GM23338 (cell line): ENCODE data around the gene GLDC. TPM values are rescaled to one million over a fixed set of nuclear protein-coding genes. Genes with fewer than 3 reads are reported as not detected.
"Not testable (repeated sequence)": the region's sequence is repeated elsewhere in the genome, so short reads cannot be mapped to it uniquely, and the experiment has no call there.

Source experiments
- ATAC-seq: fragments of 200-7000 bp; cut with Tn5 transposase; 3 replicates; pipeline ENCODE4 v1.9.1; 2020
- DNase-seq: peaks from one replicate; pipeline ENCODE4 v3.0.0-alpha.2; 2015; ENCODE audit warnings: low spot score
- H2AFZ ChIP-seq: fragments of 200-600 bp; sonication (generic); 2 replicates; pipeline ENCODE4 v1.8.0; 2016; ENCODE audit warnings: antibody characterized with exemption, mild to moderate bottlenecking, moderate library complexity
- H3F3A ChIP-seq: fragments of 200-600 bp; sonication (generic); replicated peaks from 2 replicates; pipeline ENCODE4 v1.8.0; 2017; ENCODE audit warnings: antibody characterized with exemption, mixed run types, low read depth
- H3K27ac ChIP-seq: fragments of 200-600 bp; sonication (generic); 2 replicates; pipeline ENCODE4 v1.6.1; 2016; ENCODE audit warnings: low read depth
- H3K27me3 ChIP-seq: fragments of 200-600 bp; sonication (generic); 2 replicates; pipeline ENCODE4 v1.8.0; 2016; ENCODE audit warnings: mild to moderate bottlenecking, mixed run types, moderate library complexity; ENCODE audit not compliant: insufficient read depth
- H3K36me3 ChIP-seq: fragments of 200-600 bp; sonication (generic); 2 replicates; pipeline ENCODE4 v1.8.0; 2016; ENCODE audit warnings: mild to moderate bottlenecking; ENCODE audit not compliant: insufficient read depth
- H3K4me1 ChIP-seq: fragments of 200-600 bp; sonication (generic); 2 replicates; pipeline ENCODE4 v1.8.0; 2016; ENCODE audit warnings: mild to moderate bottlenecking, moderate library complexity; ENCODE audit not compliant: insufficient read depth
- H3K4me2 ChIP-seq: fragments of 200-600 bp; sonication (generic); 2 replicates; pipeline ENCODE4 v1.7.1; 2017; ENCODE audit warnings: mixed run types
- H3K4me3 ChIP-seq: fragments of 200-600 bp; sonication (generic); 2 replicates; pipeline ENCODE4 v1.6.1; 2016; ENCODE audit warnings: mixed run types
- H3K79me2 ChIP-seq: fragments of 200-600 bp; sonication (generic); replicated peaks from 2 replicates; pipeline ENCODE4 v1.8.0; 2017; ENCODE audit warnings: mild to moderate bottlenecking; ENCODE audit not compliant: insufficient read depth
- H3K9me2 ChIP-seq: fragments of 200-600 bp; sonication (generic); 2 replicates; pipeline ENCODE4 v1.8.0; 2017; ENCODE audit not compliant: insufficient read depth
- H4K20me1 ChIP-seq: fragments of 200-600 bp; sonication (generic); replicated peaks from 2 replicates; pipeline ENCODE4 v1.8.0; 2017; ENCODE audit warnings: mild to moderate bottlenecking; ENCODE audit not compliant: insufficient read depth
- H3K27ac Mint-ChIP-seq: 2 replicates; pipeline ENCODE4 v1.8.0; 2020; ENCODE audit warnings: inconsistent platforms, mild to moderate bottlenecking, moderate library complexity, mixed read lengths
- H3K27me3 Mint-ChIP-seq: 3 replicates; pipeline ENCODE4 v1.8.0; 2022; ENCODE audit warnings: low read depth, mild to moderate bottlenecking, moderate library complexity, mixed read lengths, inconsistent platforms; ENCODE audit not compliant: insufficient read depth, poor library complexity
- H3K36me3 Mint-ChIP-seq: 3 replicates; pipeline ENCODE4 v1.8.0; 2021; ENCODE audit warnings: low read depth, mild to moderate bottlenecking, inconsistent platforms, moderate library complexity, mixed read lengths
- H3K4me1 Mint-ChIP-seq: 3 replicates; pipeline ENCODE4 v1.8.0; 2020; ENCODE audit warnings: mild to moderate bottlenecking, inconsistent platforms, mixed read lengths
- H3K4me3 Mint-ChIP-seq: 3 replicates; pipeline ENCODE4 v1.8.0; 2021; ENCODE audit warnings: moderate library complexity, mild to moderate bottlenecking, inconsistent platforms, mixed read lengths
- H3K9me3 Mint-ChIP-seq: 3 replicates; pipeline ENCODE4 v1.8.0; 2020; ENCODE audit warnings: moderate library complexity, mild to moderate bottlenecking, inconsistent platforms, mixed read lengths
- POLR2AphosphoS5 ChIP-seq: IDR thresholded peaks from 2 replicates; pipeline ENCODE4 v1.6.1; 2016; ENCODE audit warnings: antibody characterized with exemption, low read depth
- STAT1 ChIP-seq: IDR thresholded peaks from one replicate; pipeline ENCODE4 v1.6.1; 2016; ENCODE audit warnings: antibody characterized with exemption; ENCODE audit not compliant: unreplicated experiment
- ZNF462 ChIP-seq: fragments of 250-450 bp; sonication (Bioruptor Pico); IDR thresholded peaks from 2 replicates; pipeline ENCODE4 v1.5.0; 2020; ENCODE audit warnings: mild to moderate bottlenecking, moderate library complexity
- polyA plus RNA-seq: library from polyadenylated mRNA; unstranded; fragments of >200 nt; fragmentation: Nextera tagmentation; extraction: Ambion mirVana; gene quantifications from 2 replicates; pipeline ENCODE4 v1.2.1, GENCODE V29; 2016
- total RNA-seq: library from RNA; depleted of rRNA; stranded (reverse); fragments of >200 nt; shearing (Covaris generic); gene quantifications from 2 replicates; pipeline ENCODE4 v1.2.3, GENCODE V29; 2014

Gene GLDC
- total and polyA plus RNA-seq, 2 experiments from 2014 or later: 63.5 to 139 TPM

GRCh38 chr9:6625363-6625762, 20.2 kb downstream of the GLDC start (continued):
- no peak for TF ChIP-seq ZNF462 (CRISPR knock-in tag)
- TF ChIP-seq POLR2AphosphoS5: no peak
- TF ChIP-seq STAT1: no peak

GRCh38 chr9:6622784-6623183, 22.7 kb downstream of the GLDC start:
- DNase-seq, H3K27ac Mint-ChIP-seq, H3K27me3 Mint-ChIP-seq, H3K27ac ChIP-seq, H3K9me2 ChIP-seq, H3K4me3 Mint-ChIP-seq, H3F3A ChIP-seq, H2AFZ ChIP-seq, H3K27me3 ChIP-seq, H3K4me2 ChIP-seq, ATAC-seq, H3K4me3 ChIP-seq: not testable (repeated sequence)
- Mint-ChIP-seq H3K36me3 (peaks cover 68% of the 10 kb centered on the region), H3K4me1 (peaks cover 16% of the 10 kb centered on the region), H3K9me3 (peaks cover 14% of the 10 kb centered on the region)
- Histone ChIP-seq H3K79me2 (peaks cover 57% of the 10 kb centered on the region), H3K36me3 (0 out of 2 replicates have a peak, but pooled peaks cover 10% of the 10 kb centered on the region), H3K4me1 (peaks cover 14% of the 10 kb centered on the region), H4K20me1 (peaks cover 18% of the 10 kb centered on the region)

- peaks cover 15% of the 10 kb centered on the region for H3K4me1 ChIP-seq
- DNase-seq: no peak
- H3K4me2 ChIP-seq: no peak overlapping the region
- no peak overlapping the region for H3K27ac ChIP-seq
- Mint-ChIP-seq H3K9me3 (peaks cover 14% of the 10 kb centered on the region), H3K36me3 (peaks cover 72% of the 10 kb centered on the region), H3K4me3 (no peak overlapping the region; the same call in 2 of the 3 replicates), H3K27me3 (peaks cover 3% of the 10 kb centered on the region), H3K4me1 (peaks cover 14% of the 10 kb centered on the region), H3K27ac (peak overlapping the region; percentile 0; the same call in 1 of the 2 replicates)
- H3K27me3 ChIP-seq: no peaks in the 10 kb centered on the region
- peaks cover 37% of the 10 kb centered on the region for H3K79me2 ChIP-seq
- 0 out of 2 replicates have a peak, but pooled peaks cover 6% of the 10 kb centered on the region for H4K20me1 ChIP-seq
- no peaks in the 10 kb centered on the region; the same call in 1 of the 2 replicates for H3K9me2 ChIP-seq
- no peak overlapping the region for H3K4me3 ChIP-seq
- H3F3A ChIP-seq: 0 out of 2 replicates have a peak, but pooled peaks cover 3% of the 10 kb centered on the region
- no peak overlapping the region for H2AFZ ChIP-seq
- no peak for ATAC-seq
- 0 out of 2 replicates have a peak, but pooled peaks cover 16% of the 10 kb centered on the region for H3K36me3 ChIP-seq
- TF ChIP-seq ZNF462 (CRISPR knock-in tag) (no peak), POLR2AphosphoS5 (no peak)
Measured at GRCh38 chr9:6620796-6621195, 24.7 kb downstream of the GLDC start.
